GM19452 (cell line): ENCODE results near the gene KIF5C.

ENCODE experiments used
- ATAC-seq: cut with Tn5 transposase; IDR thresholded peaks from one replicate; pipeline ENCODE4 v1.9.1; 2021; ENCODE audit not compliant: unreplicated experiment

The KIF5C gene

DNA sequence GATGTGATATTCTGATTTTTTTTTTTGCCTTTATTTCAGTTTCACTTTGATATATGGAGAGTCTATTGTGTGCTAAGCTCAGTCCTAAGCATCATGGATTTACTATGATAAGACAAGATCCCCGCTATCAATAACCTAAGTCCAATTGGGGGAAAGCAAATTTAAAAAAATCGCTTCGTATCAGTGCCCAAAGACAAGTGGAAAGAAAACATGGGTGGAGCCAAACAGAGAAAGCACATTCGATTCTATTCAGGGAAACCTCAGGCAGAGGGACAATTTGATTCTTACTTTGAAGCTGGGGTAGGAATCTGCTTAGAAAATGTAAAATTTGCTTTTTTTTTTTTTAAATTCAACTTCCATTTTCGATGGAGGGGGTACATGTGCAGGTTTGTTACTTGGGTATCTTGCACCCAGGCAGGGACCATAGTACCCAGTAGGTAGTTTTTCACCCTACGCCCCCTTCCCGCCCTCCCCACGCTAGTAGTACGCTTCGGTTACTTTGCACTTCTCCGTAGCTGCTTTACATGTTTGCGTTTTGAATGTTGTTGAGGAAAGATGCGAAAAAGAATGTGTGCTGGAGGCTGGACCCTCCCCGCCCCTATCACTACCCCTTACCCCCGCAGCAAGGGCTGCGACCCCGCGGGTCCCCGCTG lies 12.4 kb downstream of the KIF5C start:
- ATAC-seq: no peak

DNA sequence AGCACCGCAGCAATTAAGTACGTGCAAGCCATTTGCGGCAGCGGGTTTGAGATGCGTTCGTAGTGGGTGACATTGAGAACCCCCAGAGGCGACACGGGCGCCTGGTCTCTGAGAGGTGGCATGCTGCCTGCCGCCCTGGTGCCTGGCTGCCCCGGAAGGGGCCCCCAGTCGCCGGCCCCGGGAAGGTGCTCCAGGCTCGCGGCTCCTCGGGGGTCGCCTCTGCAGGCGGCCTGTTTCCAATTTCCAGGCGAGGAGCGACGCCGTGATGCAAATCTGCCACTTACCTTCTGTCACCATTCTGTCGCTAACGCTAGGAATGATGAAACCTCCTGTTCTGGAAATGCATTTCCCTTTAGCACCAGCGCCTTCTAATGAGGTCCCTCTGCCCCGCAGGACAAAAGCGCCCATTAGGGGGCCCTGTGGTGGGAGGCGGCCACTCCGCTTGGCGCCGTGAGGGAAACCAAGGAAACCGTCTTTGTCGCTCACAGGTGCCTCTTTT lies 13.0 kb downstream of the KIF5C start:
- ATAC-seq: no peak

DNA sequence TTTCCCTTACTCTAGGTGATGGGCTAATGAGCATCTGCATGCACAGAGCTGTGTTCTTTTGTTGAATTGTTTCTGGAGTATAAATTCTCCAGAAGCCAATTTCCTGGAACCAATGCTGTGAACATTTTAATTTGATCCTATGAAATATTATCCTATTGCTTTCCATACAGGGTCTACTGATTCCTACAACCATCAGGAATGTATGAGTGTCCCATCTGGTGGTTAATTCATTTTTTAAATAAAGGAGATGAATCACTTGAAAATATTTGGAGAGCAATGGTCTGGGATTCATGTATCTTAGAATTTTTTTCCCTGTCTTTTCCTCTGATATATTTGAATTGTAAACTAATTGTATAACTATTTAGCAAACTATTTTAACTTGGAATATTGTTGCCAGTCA lies 14.0 kb downstream of the KIF5C start:
- ATAC-seq: no peak

DNA sequence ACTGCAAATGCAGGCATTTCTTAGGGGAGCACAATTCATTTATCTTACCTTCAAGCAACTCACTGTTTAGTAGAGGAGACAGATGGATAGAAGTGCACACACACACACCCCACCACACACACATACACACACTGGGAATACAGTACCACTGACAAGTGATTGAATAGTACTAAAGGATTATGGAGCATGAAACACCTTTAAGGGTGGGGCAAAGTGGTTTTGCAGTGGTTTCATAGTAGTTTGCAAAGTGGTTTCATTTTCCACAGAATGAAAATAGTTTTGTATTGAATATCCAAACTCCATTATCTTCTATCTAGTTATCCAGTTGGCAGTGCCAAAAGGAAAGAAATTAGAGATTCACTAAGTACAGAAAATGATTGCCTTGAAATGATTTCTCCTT lies 18.9 kb downstream of the KIF5C start:
- ATAC-seq: no peak

DNA sequence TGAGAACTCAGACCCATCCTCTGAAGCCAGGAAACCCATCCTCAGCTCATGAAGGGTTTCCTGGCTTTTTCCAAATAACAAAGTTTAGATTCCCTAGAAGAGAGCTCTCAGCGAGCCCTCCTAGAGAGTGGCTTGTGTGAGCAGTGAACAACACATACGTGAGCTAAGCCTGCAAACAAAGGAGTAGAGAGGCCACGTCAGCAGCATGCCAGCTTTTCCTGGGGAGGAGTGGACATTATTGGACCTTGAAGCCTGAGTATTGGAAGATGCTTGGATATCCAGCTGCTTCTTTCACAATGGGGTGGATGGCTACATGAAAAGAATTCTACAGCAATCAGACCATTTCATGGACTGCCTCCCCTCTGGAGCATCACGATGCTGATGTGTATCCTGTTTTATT lies 21.1 kb downstream of the KIF5C start:
- no peak for ATAC-seq

DNA sequence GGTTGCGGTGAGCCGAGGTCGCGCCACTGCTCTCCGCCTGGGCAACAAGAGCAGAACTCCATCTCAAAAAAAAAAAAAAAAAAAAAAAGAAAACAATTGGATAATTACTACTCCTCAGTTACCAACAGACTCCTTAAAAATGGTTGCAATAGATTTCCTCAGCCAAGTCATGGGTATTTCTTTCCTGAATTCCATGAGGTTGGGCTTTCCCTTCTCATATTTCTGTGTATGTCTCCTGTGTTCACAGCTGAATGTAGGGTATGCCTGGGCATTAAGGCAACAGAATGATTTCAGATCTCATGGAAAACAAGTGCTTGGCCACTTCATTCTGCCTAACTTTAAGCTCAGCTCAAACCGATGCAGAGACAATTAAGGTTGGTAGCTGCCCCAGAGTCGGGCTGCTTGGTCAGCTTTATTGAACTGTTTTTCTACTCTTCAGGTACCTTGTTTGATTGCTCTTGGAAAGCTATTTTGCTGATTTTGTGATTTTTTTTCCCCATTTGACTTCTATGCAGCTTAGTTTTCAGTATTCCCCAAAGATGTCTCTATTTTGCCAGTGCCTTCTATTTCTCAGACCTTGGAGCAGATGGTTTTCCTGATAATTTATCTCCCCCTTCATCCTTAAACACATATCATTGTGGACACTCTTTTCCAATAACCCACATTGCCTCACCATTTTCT lies 24.8 kb downstream of the KIF5C start:
- ATAC-seq: no peak

DNA sequence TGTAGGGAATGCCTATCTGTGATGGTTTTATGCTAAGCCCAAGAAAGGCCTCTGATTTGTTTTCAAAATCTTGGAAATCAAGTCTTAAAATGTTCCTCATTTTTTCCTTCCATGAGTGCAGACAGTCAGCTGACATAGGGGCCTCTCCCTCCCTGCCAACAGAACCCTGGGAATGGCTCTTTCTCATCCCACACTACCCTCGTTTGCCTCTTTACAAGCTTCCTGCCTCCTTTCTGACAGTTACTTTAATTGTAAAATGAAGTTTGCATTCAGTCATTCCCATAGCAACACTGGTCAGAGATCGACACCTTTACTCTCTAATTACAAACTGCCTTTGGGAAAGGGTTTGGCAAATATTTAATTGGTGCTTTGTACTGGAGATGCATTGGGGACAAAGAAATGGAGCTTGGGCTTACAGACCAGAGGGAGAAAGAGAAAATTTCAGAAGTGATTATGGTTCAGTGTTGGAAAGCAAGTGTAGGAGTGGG lies 25.4 kb downstream of the KIF5C start:
- no peak for ATAC-seq

DNA sequence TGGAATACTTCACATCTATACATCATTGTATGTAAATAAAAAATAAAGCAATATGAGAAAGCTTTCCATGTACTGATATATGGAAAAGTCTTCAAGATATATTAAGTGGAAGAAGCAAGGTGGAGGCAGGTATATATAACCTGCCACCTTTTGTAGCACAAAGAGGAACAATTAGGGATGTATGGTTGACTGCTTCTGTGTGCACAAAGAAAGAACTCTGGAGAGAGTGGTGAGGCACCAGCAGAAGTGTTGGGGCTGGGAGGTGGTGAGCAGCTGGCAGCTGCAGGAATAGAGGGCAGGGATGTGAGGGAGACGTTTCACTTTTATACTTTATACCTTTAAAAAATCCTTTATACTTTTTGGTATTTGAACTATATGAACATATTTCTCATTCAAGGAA lies 26.1 kb downstream of the KIF5C start:
- ATAC-seq: no peak

DNA sequence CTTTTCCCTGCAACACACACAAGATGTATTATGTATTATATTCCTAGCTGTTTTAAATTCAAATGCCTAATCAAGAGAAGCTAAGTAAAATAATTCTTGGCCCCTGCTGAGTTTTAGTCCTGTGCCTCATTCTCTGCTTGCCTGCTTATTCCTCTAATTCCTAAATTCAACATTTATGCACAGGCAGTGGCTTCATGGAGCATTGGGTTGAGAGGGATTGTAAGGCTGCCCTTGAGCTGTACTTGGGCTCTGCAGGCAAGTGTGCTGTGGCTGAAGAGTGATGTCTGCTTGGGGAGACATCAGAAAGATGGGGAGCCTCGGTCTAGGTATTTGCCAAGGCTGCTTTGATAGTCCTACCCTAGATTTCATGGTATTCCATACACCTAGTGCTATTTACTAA lies 27.8 kb downstream of the KIF5C start:
- no peak for ATAC-seq

DNA sequence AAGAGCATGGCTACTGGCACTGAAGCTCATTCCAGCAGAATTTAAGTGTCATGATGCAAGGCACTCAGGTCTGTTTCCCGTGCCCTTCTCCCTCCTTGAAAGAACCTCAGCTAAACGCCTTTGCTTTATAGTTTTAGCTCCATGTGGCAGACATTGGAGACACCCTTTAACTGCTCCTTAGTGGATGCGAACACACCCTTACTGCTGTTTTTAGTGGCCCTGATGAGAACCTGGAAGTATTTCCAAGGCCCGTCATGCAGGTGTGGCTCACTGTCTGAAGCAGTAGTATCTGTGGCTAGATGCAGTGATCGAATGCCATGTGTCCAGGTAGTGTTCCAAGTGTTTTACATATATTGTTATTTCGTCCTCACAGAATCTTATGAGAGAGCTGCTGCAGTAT lies 28.3 kb downstream of the KIF5C start:
- ATAC-seq: no peak

DNA sequence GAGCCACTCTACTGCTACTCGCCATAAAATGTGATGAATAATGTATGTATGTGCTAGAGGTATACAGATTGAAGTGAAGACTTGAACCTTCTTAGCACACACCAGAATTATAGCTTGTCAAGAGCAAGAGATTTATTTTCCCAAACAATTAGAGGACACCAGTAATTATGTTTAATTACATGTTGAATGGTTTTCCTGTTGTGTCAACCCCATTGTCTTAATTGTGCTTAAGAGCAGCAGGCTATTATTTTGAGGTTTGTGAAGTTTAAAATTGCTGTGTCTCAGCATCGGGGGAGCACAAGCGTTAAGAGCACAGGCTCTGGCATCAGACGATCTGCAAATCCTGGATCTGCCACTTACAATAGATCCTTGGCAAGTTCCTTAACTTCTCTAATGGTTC lies 29.0 kb downstream of the KIF5C start:
- ATAC-seq: no peak

DNA sequence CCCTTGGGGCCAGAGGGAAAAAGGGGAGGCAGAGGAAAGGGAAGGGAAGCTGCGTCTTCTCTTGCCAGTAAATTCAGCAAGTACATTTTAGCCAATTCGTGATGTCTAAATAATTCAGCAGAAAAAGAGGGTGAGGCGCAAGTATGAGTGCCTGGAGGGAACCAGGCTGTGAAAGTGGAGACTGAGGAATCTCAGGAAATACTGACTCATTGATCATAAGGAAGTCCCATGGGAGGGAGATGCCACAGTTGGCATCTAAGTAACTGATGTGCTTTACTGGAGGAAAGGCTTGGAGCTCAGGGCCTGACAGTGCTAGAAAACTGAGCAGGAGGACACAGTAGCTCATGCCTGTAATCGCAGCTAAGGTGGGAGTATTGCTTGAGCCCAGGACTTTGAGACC lies 31.1 kb downstream of the KIF5C start:
- no peak for ATAC-seq

DNA sequence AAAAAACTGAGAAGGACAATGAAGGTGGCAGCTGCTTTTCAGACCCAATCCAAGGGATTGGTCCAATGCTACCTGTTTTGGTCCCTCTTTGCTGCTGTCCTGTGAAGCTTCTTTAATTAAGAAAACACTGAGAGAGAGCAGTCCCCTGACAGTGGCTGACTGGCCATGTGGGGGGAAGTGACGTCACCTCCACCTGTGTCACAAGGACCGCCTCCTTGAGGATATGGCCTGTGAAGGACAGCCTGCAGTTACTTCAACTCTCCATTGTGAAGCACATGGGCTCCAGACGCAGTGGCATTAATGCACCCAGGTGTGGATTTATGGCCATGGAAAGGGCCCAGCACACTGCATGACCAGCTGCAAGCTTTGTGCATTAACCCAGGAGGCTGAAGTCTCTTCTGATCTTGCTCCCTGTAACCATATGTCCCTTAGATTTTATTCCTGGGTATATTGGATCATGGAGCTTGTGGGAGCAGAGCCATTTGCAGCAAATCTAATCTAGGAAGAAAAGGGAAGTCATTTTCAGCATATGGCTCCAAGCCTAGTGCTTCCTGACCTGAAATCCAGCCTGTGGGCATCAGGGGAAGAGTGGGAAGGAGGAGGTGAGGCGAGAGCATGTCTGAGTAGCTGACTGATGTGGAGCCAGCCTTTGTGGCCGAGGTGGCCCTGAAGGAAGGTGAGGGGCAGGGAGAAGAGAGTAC lies 32.2 kb downstream of the KIF5C start:
- no peak for ATAC-seq

DNA sequence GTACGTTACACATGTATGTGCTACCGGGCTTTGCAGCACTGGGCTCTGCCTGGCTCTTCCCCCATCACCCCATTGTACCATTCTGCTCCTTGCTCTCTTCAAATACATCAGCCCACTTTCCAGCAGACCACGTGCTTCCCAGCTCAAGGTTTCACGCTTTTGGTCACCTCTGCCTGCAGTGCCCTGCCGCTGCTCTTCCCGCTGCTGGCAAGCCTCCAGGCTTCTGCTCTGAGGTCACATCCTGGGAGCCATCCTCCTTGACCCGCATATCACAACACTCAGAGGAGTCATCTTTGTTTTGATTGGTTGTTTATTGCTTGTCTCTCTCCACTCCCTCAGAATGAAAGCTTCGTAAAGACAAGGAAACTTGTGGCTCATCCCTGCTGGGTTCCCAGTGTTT lies 34.1 kb downstream of the KIF5C start:
- ATAC-seq: no peak

DNA sequence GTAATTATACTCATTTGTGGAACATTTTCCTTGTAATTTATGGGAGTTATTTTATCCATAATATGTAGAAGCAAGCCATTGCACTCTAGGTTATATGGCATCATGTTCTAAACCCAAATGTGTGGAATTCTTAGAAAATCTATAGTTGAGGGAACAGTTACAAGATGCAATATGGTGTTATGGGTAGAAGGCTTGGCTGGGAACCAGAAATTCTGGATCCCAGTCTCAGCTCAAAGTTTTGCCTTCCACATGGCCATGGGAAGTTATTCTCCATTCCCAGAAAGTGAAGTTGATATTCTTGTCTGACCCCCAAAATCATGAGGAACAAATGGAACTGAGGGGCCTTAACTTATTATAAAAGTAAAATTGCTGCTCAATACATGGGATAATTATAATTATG lies 38.0 kb downstream of the KIF5C start:
- ATAC-seq: no peak

DNA sequence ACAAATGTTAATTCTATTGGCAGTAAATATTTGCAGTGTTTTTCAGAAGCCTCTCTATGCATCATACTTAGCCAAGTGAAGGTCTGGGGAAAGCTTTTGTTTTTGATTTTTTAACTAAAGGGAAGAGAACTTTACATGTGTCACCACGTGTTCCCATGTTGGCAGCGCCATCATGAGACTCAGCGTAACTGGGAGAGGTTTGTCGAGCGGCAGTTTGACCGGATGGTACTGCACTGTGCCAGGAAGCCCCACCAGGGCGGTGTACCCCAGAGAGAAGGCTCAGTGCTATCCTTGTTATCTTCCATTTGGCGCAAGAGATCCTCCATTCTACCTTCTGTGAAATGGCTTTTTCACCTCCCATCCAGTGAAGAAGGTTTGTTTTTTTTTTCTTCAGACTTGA lies 38.5 kb downstream of the KIF5C start:
- ATAC-seq: no peak

DNA sequence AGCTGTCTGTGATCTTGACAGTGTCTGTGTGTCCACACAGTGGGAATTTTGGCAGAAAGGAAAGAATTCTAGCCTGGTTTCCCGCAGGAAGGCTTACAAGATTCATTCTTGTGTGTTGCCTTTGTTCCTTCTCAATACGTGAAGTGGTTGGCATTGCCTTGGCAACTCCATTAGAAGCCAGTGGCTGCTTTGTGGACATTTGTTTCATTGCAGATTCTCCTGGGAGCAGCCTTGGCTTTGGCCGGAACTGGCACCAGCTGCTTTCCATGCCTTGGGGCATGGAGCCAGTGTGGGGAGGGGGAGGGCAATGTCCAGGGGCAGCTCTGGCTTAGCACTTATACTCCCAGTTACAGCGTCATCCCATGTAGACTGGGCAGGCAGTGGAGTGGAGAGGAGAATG lies 39.4 kb downstream of the KIF5C start:
- no peak for ATAC-seq

DNA sequence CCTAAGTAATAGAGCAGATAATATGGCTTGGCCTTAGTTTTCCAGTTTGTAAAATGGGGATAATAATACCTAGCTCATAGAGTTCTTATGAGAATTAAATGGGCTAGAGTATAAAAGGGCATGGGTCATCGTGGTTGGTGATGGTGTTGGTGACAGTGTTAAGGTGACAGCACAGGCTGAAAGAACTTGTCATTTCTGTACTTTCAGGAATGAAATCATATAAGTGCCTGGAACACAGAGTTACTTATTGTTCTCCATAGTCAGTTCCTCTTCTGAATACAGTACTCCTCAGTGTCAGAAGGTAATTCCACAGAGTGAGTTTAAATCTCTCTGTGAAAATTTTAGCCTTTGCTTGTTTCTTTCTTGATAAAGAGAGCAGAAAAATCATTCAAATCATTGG lies 42.4 kb downstream of the KIF5C start:
- peak; percentile 72 for ATAC-seq

DNA sequence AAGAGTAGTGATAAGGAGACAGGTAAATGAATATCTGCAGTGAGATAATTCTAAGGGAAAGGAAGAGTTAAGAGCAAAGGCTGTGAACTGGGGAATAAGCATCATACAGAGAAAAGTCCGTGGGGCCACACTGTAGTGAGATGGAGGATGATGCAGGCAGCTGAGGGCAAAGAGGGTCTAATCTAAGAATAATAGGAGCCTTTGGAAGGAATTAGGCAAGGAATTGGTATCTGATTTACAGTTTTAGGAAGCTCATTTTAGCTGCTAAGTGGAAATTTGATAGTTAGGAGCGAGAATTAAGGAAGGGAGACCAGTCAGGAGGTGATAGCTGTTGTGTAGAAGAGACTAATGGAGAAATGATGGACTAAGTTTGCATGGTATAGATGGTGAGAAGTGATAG lies 43.5 kb downstream of the KIF5C start:
- ATAC-seq: no peak

DNA sequence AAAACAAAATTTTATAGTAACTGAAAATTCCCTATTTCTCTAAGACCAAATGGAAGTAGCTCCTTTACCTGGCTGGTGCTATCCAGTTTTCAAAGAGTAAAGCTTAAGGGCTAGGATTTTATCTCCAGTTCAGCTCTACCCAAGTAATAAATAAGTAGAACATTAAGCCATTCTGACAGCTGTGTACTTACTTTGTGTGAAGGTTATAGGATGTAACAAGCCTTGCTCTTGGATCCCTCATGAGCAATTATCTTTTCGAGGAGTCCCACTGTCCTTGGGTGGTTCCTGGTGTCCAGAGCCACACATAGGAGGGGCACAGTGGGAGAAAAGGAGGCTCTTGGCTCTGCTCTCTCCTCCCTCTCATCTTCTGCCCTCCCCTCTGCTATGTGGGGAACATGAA lies 45.5 kb downstream of the KIF5C start:
- ATAC-seq: no peak

DNA sequence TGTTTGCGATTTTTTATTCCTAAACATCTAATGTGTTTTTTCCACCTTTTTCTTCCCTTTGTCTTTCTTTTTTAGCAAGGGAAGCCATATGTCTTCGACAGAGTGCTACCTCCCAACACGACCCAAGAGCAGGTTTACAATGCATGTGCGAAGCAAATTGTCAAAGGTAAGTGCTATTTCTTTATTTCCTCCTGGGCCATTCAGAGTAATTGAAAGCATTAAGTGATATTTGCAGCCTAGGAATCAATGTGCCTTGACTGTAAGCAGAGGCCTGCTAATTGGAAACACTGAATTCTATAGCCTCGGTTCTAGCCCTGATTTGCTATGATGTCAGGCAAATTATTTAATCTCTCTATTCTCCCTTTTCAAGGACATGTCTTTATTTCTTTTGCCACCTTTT lies 47.0 kb downstream of the KIF5C start:
- no peak for ATAC-seq

DNA sequence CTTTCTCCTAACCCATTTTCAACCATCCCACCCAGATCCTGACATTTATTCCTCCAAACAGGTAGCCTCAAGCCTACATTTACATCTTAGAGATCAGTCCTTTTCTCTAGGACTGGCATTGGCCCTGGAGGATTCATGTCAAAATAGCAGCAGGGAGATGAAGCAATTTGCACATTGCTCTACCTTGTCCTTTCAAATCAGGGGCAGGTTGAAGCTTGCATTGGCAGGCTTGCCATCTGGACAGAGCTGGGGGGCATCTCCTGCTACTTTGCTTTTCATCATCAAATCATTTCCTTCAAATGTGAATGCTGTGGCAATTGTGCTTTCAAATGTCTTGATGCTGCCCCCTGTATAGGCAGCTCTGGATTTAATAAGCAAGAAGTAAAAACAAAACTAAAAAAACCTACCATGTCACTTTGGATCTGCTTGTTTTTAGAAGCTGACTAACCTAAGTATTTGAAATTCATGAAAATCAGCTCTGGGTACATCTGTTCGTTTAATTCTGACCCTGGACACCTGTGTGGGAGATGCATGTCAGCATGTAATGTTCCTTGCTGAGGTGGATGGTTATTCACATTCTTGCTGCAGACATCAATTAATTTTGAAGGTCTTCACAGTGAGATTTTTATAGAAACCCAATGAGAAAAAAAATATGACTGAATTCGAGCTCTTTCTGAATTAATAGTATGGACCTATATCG lies 47.9 kb downstream of the KIF5C start:
- ATAC-seq: no peak
